Liver (tissue), 9 donors: ENCODE results near the gene PLP1. TPM values are rescaled to one million over a fixed set of nuclear protein-coding genes. Genes with fewer than 3 reads are reported as not detected.

ENCODE experiments used
- DNase-seq: peaks from one replicate; pipeline ENCODE4 v3.0.0-alpha.2; 2017; ENCODE audit warnings: low spot score
- H3K27ac ChIP-seq, 2 donors: one replicate each; pipeline ENCODE4 v1.7.0; 2013; ENCODE audit warnings: inconsistent platforms in 2 of 2, low read length in 2 of 2, control low read depth in 1 of 2, low read depth in 1 of 2, mild to moderate bottlenecking in 1 of 2
- H3K27me3 ChIP-seq, 4 donors: one replicate each; pipeline versions ENCODE4 v1.6.1 to v1.7.0; 2013; ENCODE audit warnings: low read length in 3 of 4, inconsistent platforms in 1 of 4, mild to moderate bottlenecking in 1 of 4, moderate library complexity in 1 of 4; ENCODE audit not compliant: control insufficient read depth in 4 of 4, insufficient read depth in 4 of 4
- H3K36me3 ChIP-seq, 4 donors: one replicate each; pipeline versions ENCODE4 v1.6.1 to v1.7.0; 2013; ENCODE audit warnings: low read length in 3 of 4, mild to moderate bottlenecking in 3 of 4, low read depth in 1 of 4, moderate library complexity in 1 of 4; ENCODE audit not compliant: control insufficient read depth in 4 of 4, insufficient read depth in 3 of 4
- H3K4me1 ChIP-seq, 4 donors: one replicate each; pipeline versions ENCODE4 v1.6.1 to v1.7.0; 2013; ENCODE audit warnings: low read length in 3 of 4, mild to moderate bottlenecking in 3 of 4, moderate library complexity in 1 of 4; ENCODE audit not compliant: control insufficient read depth in 4 of 4, insufficient read depth in 4 of 4
- H3K4me3 ChIP-seq, 3 donors: one replicate each; pipeline versions ENCODE4 v1.6.1 to v1.7.0; 2013; ENCODE audit warnings: low read length in 3 of 3, control low read depth in 1 of 3, low read depth in 1 of 3, mild to moderate bottlenecking in 1 of 3
- H3K9ac ChIP-seq, 2 donors: one replicate each; pipeline ENCODE4 v1.7.0; 2013; ENCODE audit warnings: low read length in 2 of 2, mild to moderate bottlenecking in 2 of 2, moderate library complexity in 2 of 2, control low read depth in 1 of 2, low read depth in 1 of 2
- H3K9me3 ChIP-seq, 4 donors: one replicate each; pipeline versions ENCODE4 v1.6.1 to v1.7.0; 2013; ENCODE audit warnings: low read length in 3 of 4; ENCODE audit not compliant: control insufficient read depth in 4 of 4
- EGR1 ChIP-seq, 2 donors: IDR thresholded peaks; 2 replicates each; pipeline ENCODE4 v1.6.1; 2016 to 2018; ENCODE audit warnings: antibody characterized with exemption in 2 of 2, low read depth in 2 of 2
- FOXA1 ChIP-seq: IDR thresholded peaks from 2 replicates; pipeline ENCODE4 v1.6.1; 2016; ENCODE audit warnings: antibody characterized with exemption
- FOXA2 ChIP-seq: IDR thresholded peaks from 2 replicates; pipeline ENCODE4 v1.6.1; 2016; ENCODE audit warnings: antibody characterized with exemption
- GABPA ChIP-seq, 2 donors: IDR thresholded peaks in 1 of 2; conservative IDR thresholded peaks in 1 of 2; 2 replicates each; pipeline ENCODE4 v1.6.1; 2016; ENCODE audit warnings: antibody characterized with exemption in 2 of 2, mild to moderate bottlenecking in 1 of 2, moderate library complexity in 1 of 2
- HNF4A ChIP-seq, 2 donors: conservative IDR thresholded peaks; 2 replicates each; pipeline ENCODE4 v1.6.1; 2016; ENCODE audit warnings: antibody characterized with exemption in 2 of 2, mild to moderate bottlenecking in 2 of 2
- HNF4G ChIP-seq: IDR thresholded peaks from 2 replicates; pipeline ENCODE4 v1.6.1; 2016; ENCODE audit warnings: antibody characterized with exemption
- JUND ChIP-seq, 2 donors: IDR thresholded peaks; 2 replicates each; pipeline ENCODE4 v1.6.1; 2016; ENCODE audit warnings: antibody characterized with exemption in 2 of 2
- NR2F2 ChIP-seq: IDR thresholded peaks from 2 replicates; pipeline ENCODE4 v1.6.1; 2016; ENCODE audit warnings: antibody characterized with exemption
- RAD21 ChIP-seq, 2 donors: IDR thresholded peaks; 2 replicates each; pipeline ENCODE4 v1.6.1; 2016; ENCODE audit warnings: antibody characterized with exemption in 2 of 2, mild to moderate bottlenecking in 2 of 2
- RXRA ChIP-seq, 2 donors: IDR thresholded peaks; 2 replicates each; pipeline ENCODE4 v1.6.1; 2017 to 2018; ENCODE audit warnings: antibody characterized with exemption in 2 of 2, mild to moderate bottlenecking in 1 of 2
- SP1 ChIP-seq: IDR thresholded peaks from 2 replicates; pipeline ENCODE4 v1.6.1; 2018; ENCODE audit warnings: antibody characterized with exemption, mild to moderate bottlenecking
- TAF1 ChIP-seq: conservative IDR thresholded peaks from 2 replicates; pipeline ENCODE4 v1.6.1; 2016; ENCODE audit warnings: antibody characterized with exemption, mild to moderate bottlenecking
- YY1 ChIP-seq: IDR thresholded peaks from 2 replicates; pipeline ENCODE4 v1.6.1; 2016; ENCODE audit warnings: antibody characterized with exemption, mild to moderate bottlenecking
- WGBS: extraction: QIAGEN DNeasy Blood & Tissue Kit; methylation state at CpG from one replicate; pipeline ENCODE4 v1.1.7; 2013; 5-methylcytosine and 5-hydroxymethylcytosine counted together
- polyA plus RNA-seq, 2 donors: library from polyadenylated mRNA; stranded (reverse) in 1 of 2; unstranded in 1 of 2; fragments of 200-250 nt in 1 of 2; fragments of >200 nt in 1 of 2; fragmentation: Nextera tagmentation in 1 of 2; extraction: Ambion mirVana in 1 of 2; gene quantifications; one replicate each; pipeline versions ENCODE4 v1.2.1 to v1.2.3, GENCODE V29; 2013 to 2015
- total RNA-seq, 2 donors: library from RNA; depleted of rRNA; stranded (reverse); fragments of >200 nt; gene quantifications; one replicate each; pipeline ENCODE4 v1.2.3, GENCODE V29; 2014
- TF ChIP-seq, protein P1 (sequence below): IDR thresholded peaks from 2 replicates; pipeline ENCODE4 v1.6.1; 2016; ENCODE audit warnings: antibody characterized with exemption
- TF ChIP-seq, protein P2 (sequence below): IDR thresholded peaks from 2 replicates; pipeline ENCODE4 v1.6.1; 2016; ENCODE audit warnings: antibody characterized with exemption, mild to moderate bottlenecking
- TF ChIP-seq, protein P3 (sequence below): IDR thresholded peaks from 2 replicates; pipeline ENCODE4 v1.6.1; 2016; ENCODE audit warnings: antibody characterized with exemption
- TF ChIP-seq, protein P4 (sequence below): IDR thresholded peaks from 2 replicates; pipeline ENCODE4 v1.6.1; 2016; ENCODE audit warnings: antibody characterized with exemption
- TF ChIP-seq, protein P5 (sequence below): fragments of 150-350 bp; IDR thresholded peaks from 2 replicates; pipeline ENCODE4 v1.5.1; 2017; ENCODE audit warnings: improper control_type of control experiment, low read depth, low read length; ENCODE audit not compliant: missing input control
- donor health status: healthy.
- donor health status: healthy.
- donor health status: healthy.
- donor health status: healthy.
- donor health status: healthy.

PLP1 gene
- total and polyA plus RNA-seq, 4 donors = 0.09 to 0.81 (median 0.45) TPM

DNA sequence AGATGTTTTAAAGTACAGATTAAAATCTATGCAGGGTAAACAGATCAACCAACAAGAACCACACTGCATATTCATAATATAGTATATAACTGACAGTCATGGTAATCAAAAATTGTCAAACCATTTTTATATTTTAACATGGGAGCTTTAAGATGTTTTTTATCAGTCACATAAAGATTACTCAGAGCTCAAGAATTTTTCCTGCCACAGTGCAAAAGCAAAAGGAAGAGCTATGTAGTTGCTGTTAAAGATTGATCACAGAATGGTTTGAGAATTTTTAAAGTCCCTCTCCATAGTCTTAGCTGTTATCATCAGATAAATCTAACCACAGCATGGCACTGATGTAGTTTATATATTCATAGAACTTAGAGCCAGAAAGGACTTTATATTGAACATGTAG lies 47.0 kb downstream of the PLP1 start:
- H3K4me1 ChIP-seq = no peaks in the 10 kb centered on the region
- TF ChIP-seq SP1 = no peak
- no peak for TF ChIP-seq HNF4A (conservative IDR thresholded peaks at IDR 0.05)
- TF ChIP-seq TAF1 = no peak
- no peak for TF ChIP-seq HNF4G
- TF ChIP-seq, protein P1, sequence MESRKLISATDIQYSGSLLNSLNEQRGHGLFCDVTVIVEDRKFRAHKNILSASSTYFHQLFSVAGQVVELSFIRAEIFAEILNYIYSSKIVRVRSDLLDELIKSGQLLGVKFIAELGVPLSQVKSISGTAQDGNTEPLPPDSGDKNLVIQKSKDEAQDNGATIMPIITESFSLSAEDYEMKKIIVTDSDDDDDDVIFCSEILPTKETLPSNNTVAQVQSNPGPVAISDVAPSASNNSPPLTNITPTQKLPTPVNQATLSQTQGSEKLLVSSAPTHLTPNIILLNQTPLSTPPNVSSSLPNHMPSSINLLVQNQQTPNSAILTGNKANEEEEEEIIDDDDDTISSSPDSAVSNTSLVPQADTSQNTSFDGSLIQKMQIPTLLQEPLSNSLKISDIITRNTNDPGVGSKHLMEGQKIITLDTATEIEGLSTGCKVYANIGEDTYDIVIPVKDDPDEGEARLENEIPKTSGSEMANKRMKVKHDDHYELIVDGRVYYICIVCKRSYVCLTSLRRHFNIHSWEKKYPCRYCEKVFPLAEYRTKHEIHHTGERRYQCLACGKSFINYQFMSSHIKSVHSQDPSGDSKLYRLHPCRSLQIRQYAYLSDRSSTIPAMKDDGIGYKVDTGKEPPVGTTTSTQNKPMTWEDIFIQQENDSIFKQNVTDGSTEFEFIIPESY = no peak
- no peak for TF ChIP-seq GABPA (IDR thresholded peaks at IDR 0.05 in 1 of 2, conservative IDR thresholded peaks at IDR 0.05 in 1 of 2)
- TF ChIP-seq, protein P2, sequence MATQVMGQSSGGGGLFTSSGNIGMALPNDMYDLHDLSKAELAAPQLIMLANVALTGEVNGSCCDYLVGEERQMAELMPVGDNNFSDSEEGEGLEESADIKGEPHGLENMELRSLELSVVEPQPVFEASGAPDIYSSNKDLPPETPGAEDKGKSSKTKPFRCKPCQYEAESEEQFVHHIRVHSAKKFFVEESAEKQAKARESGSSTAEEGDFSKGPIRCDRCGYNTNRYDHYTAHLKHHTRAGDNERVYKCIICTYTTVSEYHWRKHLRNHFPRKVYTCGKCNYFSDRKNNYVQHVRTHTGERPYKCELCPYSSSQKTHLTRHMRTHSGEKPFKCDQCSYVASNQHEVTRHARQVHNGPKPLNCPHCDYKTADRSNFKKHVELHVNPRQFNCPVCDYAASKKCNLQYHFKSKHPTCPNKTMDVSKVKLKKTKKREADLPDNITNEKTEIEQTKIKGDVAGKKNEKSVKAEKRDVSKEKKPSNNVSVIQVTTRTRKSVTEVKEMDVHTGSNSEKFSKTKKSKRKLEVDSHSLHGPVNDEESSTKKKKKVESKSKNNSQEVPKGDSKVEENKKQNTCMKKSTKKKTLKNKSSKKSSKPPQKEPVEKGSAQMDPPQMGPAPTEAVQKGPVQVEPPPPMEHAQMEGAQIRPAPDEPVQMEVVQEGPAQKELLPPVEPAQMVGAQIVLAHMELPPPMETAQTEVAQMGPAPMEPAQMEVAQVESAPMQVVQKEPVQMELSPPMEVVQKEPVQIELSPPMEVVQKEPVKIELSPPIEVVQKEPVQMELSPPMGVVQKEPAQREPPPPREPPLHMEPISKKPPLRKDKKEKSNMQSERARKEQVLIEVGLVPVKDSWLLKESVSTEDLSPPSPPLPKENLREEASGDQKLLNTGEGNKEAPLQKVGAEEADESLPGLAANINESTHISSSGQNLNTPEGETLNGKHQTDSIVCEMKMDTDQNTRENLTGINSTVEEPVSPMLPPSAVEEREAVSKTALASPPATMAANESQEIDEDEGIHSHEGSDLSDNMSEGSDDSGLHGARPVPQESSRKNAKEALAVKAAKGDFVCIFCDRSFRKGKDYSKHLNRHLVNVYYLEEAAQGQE = no peak
- TF ChIP-seq NR2F2 = no peak
- TF ChIP-seq EGR1 (IDR thresholded peaks at IDR 0.05; ENCODE audit: low read depth in 2 of 2) = no peak
- TF ChIP-seq, protein P3, sequence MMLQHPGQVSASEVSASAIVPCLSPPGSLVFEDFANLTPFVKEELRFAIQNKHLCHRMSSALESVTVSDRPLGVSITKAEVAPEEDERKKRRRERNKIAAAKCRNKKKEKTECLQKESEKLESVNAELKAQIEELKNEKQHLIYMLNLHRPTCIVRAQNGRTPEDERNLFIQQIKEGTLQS = no peak
- TF ChIP-seq, protein P4, sequence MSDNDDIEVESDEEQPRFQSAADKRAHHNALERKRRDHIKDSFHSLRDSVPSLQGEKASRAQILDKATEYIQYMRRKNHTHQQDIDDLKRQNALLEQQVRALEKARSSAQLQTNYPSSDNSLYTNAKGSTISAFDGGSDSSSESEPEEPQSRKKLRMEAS = no peak
- no peak for TF ChIP-seq FOXA2
- TF ChIP-seq JUND (IDR thresholded peaks at IDR 0.05) = no peak
- TF ChIP-seq, protein P5, sequence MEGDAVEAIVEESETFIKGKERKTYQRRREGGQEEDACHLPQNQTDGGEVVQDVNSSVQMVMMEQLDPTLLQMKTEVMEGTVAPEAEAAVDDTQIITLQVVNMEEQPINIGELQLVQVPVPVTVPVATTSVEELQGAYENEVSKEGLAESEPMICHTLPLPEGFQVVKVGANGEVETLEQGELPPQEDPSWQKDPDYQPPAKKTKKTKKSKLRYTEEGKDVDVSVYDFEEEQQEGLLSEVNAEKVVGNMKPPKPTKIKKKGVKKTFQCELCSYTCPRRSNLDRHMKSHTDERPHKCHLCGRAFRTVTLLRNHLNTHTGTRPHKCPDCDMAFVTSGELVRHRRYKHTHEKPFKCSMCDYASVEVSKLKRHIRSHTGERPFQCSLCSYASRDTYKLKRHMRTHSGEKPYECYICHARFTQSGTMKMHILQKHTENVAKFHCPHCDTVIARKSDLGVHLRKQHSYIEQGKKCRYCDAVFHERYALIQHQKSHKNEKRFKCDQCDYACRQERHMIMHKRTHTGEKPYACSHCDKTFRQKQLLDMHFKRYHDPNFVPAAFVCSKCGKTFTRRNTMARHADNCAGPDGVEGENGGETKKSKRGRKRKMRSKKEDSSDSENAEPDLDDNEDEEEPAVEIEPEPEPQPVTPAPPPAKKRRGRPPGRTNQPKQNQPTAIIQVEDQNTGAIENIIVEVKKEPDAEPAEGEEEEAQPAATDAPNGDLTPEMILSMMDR = no peak
- TF ChIP-seq YY1 = no peak
- no peak for TF ChIP-seq RXRA (IDR thresholded peaks at IDR 0.05)
- TF ChIP-seq FOXA1 = no peak
- TF ChIP-seq RAD21 (IDR thresholded peaks at IDR 0.05) = no peak
- no peak overlapping the region for H3K27ac ChIP-seq
- no peak overlapping the region for H3K9ac ChIP-seq
- no peaks in the 10 kb centered on the region for H3K36me3 ChIP-seq
- no peak for DNase-seq
- peaks cover 0 to 7% (median 0%) of the 10 kb centered on the region in 4 donors for H3K27me3 ChIP-seq
- no peaks in the 10 kb centered on the region for H3K9me3 ChIP-seq
- no peak overlapping the region for H3K4me3 ChIP-seq

DNA sequence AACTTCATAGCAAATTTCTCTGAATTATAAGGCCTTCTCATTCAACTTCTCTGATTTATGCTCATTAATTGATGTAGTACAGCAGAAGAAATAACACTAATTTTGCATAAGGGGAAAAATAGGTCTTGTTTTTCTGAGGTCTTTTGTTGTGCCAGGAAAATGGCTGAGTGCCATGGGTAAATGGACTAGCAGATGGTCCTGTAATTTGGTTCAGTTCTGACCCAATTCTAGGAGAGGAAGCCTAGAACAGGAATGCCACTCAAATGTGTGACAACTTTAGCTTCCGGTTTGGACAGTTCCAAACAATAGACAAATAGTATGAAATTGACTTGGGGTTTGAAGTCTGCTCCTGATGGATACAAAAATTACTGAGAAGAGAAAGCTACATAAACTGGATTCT lies 49.2 kb downstream of the PLP1 start:
- Histone ChIP-seq H3K36me3 (no peaks in the 10 kb centered on the region), H3K9me3 (no peaks in the 10 kb centered on the region), H3K27me3 (peaks cover 0 to 7% (median 0%) of the 10 kb centered on the region in 4 donors), H3K27ac (no peak overlapping the region), H3K4me3 (no peak overlapping the region), H3K9ac (no peak overlapping the region), H3K4me1 (no peaks in the 10 kb centered on the region)
- no peak for DNase-seq
- TF ChIP-seq, protein P5 = no peak
- TF ChIP-seq TAF1 = no peak
- no peak for TF ChIP-seq EGR1 (IDR thresholded peaks at IDR 0.05; ENCODE audit: low read depth in 2 of 2)
- no peak for TF ChIP-seq HNF4G
- no peak for TF ChIP-seq YY1
- TF ChIP-seq FOXA1 = no peak
- TF ChIP-seq GABPA (IDR thresholded peaks at IDR 0.05 in 1 of 2, conservative IDR thresholded peaks at IDR 0.05 in 1 of 2) = no peak
- TF ChIP-seq NR2F2 = no peak
- no peak for TF ChIP-seq HNF4A (conservative IDR thresholded peaks at IDR 0.05)
- no peak for TF ChIP-seq FOXA2
- 97% methylated on average over 1 of the region's 1 CpG for WGBS
